SK-N-SH (cell line): ENCODE data around the gene MYL5. TPM values are rescaled to one million over a fixed set of nuclear protein-coding genes. Genes with fewer than 3 reads are reported as not detected.

Experiments used
- CTCF ChIA-PET: fragments of 300-600, 350-600 bp; formaldehyde crosslinking; extraction: SDS; loops from one replicate; lab custom pipeline; 2021; lab: Yijun Ruan, JAX
- POLR2A ChIA-PET: fragments of 350-600 bp; sonication (Branson Sonifier 250); formaldehyde crosslinking; extraction: SDS; loops from one replicate; lab custom pipeline; 2020; ENCODE audit warnings: antibody characterized with exemption, inconsistent platforms; lab: Yijun Ruan, JAX
- DNase-seq: peaks from one replicate; pipeline ENCODE4 v3.0.0; 2012
- H2AFZ ChIP-seq: fragments of 200-600 bp; sonication (generic); 2 replicates; pipeline ENCODE4 v1.8.1; 2016; ENCODE audit warnings: antibody characterized with exemption, mild to moderate bottlenecking, low read depth
- H3F3A ChIP-seq: fragments of 200-600 bp; sonication (generic); replicated peaks from 2 replicates; pipeline ENCODE3; 2016; ENCODE audit warnings: antibody characterized with exemption, mild to moderate bottlenecking; ENCODE audit not compliant: insufficient read depth
- H3K27ac ChIP-seq, 2 experiments: fragments of 200-500 bp in 1 of 2; fragments of 200-600 bp in 1 of 2; sonication (Bioruptor generic) in 1 of 2; sonication (generic), shearing (Covaris generic) in 1 of 2; 2 replicates each; pipeline versions ENCODE4 v1.5.1 to v1.6.1; 2014 to 2016; ENCODE audit warnings: low read depth in 2 of 2, inconsistent platforms in 1 of 2, low read length in 1 of 2, mild to moderate bottlenecking in 1 of 2, mixed read lengths in 1 of 2
- H3K27me3 ChIP-seq: fragments of 200-600 bp; sonication (generic), shearing (Covaris generic); 2 replicates; pipeline ENCODE4 v1.6.1; 2016; ENCODE audit warnings: mixed run types; ENCODE audit not compliant: insufficient read depth
- H3K36me3 ChIP-seq, 2 experiments: fragments of 200-500 bp in 1 of 2; fragments of 200-600 bp in 1 of 2; sonication (Bioruptor generic) in 1 of 2; sonication (generic) in 1 of 2; replicated peaks in 1 of 2; 2 replicates each; pipeline versions ENCODE3 to v1.5.1; 2014 to 2016; ENCODE audit warnings: low read length in 1 of 2, mild to moderate bottlenecking in 1 of 2; ENCODE audit not compliant: insufficient read depth in 2 of 2, control insufficient read depth in 1 of 2
- H3K4me1 ChIP-seq, 2 experiments: fragments of 200-500 bp in 1 of 2; fragments of 200-600 bp in 1 of 2; sonication (Bioruptor generic) in 1 of 2; sonication (generic), shearing (Covaris generic) in 1 of 2; 2 replicates each; pipeline versions ENCODE4 v1.5.1 to v1.6.1; 2014 to 2016; ENCODE audit warnings: low read depth in 1 of 2, low read length in 1 of 2, mixed run types in 1 of 2; ENCODE audit not compliant: insufficient read depth in 2 of 2, control insufficient read depth in 1 of 2
- H3K4me2 ChIP-seq: fragments of 200-600 bp; sonication (generic), shearing (Covaris generic); 2 replicates; pipeline ENCODE4 v1.6.1; 2017; ENCODE audit warnings: mixed run types
- H3K4me3 ChIP-seq, 2 experiments: fragments of 200-500 bp in 1 of 2; fragments of 200-600 bp in 1 of 2; sonication (Bioruptor generic) in 1 of 2; sonication (generic), shearing (Covaris generic) in 1 of 2; 2 replicates each; pipeline versions ENCODE4 v1.5.1 to v1.8.1; 2014 to 2016; ENCODE audit warnings: low read depth in 2 of 2, inconsistent platforms in 1 of 2, low read length in 1 of 2, mild to moderate bottlenecking in 1 of 2, mixed read lengths in 1 of 2, moderate library complexity in 1 of 2
- H3K79me2 ChIP-seq: fragments of 200-600 bp; sonication (generic); 2 replicates; pipeline ENCODE4 v1.8.1; 2017; ENCODE audit warnings: mild to moderate bottlenecking; ENCODE audit not compliant: insufficient read depth
- H3K9ac ChIP-seq: fragments of 200-600 bp; sonication (generic); 2 replicates; pipeline ENCODE4 v1.6.1; 2017; ENCODE audit warnings: mixed run types
- H3K9me2 ChIP-seq: fragments of 200-600 bp; sonication (generic); 2 replicates; pipeline ENCODE4 v1.6.1; 2017; ENCODE audit warnings: mixed run types
- H3K9me3 ChIP-seq: fragments of 200-600 bp; sonication (generic); 2 replicates; pipeline ENCODE4 v1.6.1; 2017; ENCODE audit warnings: mixed run types, mild to moderate bottlenecking, moderate library complexity
- H4K20me1 ChIP-seq: fragments of 200-600 bp; sonication (generic); 2 replicates; pipeline ENCODE4 v1.6.1; 2017; ENCODE audit warnings: mild to moderate bottlenecking, mixed run types; ENCODE audit not compliant: insufficient read depth
- ELF1 ChIP-seq: IDR thresholded peaks from 2 replicates; pipeline ENCODE4 v1.4.0; 2012
- FOSL2 ChIP-seq: IDR thresholded peaks from 2 replicates; pipeline ENCODE4 v1.4.0; 2012; ENCODE audit warnings: low read depth, mild to moderate bottlenecking, moderate library complexity, borderline replicate concordance
- FOXM1 ChIP-seq: IDR thresholded peaks from 2 replicates; pipeline ENCODE4 v1.4.0; 2012; ENCODE audit warnings: low read depth, mild to moderate bottlenecking
- GATA2 ChIP-seq: sonication (generic); formaldehyde crosslinking; IDR thresholded peaks from 2 replicates; pipeline ENCODE4 v1.5.0; 2020; ENCODE audit warnings: mild to moderate bottlenecking, missing genetic modification reagents
- JUND ChIP-seq: IDR thresholded peaks from 2 replicates; pipeline ENCODE4 v1.4.0; 2012
- MEF2A ChIP-seq: IDR thresholded peaks from 2 replicates; pipeline ENCODE4 v1.4.0; 2012; ENCODE audit warnings: low read depth, borderline replicate concordance
- NFIC ChIP-seq: IDR thresholded peaks from 2 replicates; pipeline ENCODE4 v1.4.0; 2012; ENCODE audit warnings: borderline replicate concordance
- NRF1 ChIP-seq: IDR thresholded peaks from 2 replicates; pipeline ENCODE4 v1.6.1; 2012; ENCODE audit warnings: low read depth, mild to moderate bottlenecking, low read length
- RXRA ChIP-seq: IDR thresholded peaks from 2 replicates; pipeline ENCODE4 v1.4.0; 2012; ENCODE audit warnings: low read depth, mild to moderate bottlenecking, borderline replicate concordance
- TEAD4 ChIP-seq: IDR thresholded peaks from 2 replicates; pipeline ENCODE4 v1.4.0; 2012; ENCODE audit warnings: mild to moderate bottlenecking, borderline replicate concordance; ENCODE audit not compliant: insufficient read depth
- WGBS: methylation state at CpG from one replicate; pipeline ENCODE4 v1.1.6; 2017; ENCODE audit warnings: low lambda C conversion rate; 5-methylcytosine and 5-hydroxymethylcytosine counted together
- polyA plus RNA-seq, 3 experiments: library from polyadenylated mRNA; depleted of rRNA; stranded (reverse); fragments of >200 nt; gene quantifications; 2 replicates each; pipeline ENCODE4 v1.2.3, GENCODE V29; 2012
- TF ChIP-seq, protein P1 (sequence below): IDR thresholded peaks from 2 replicates; pipeline ENCODE4 v1.6.1; 2012; ENCODE audit warnings: mild to moderate bottlenecking, low read depth, low read length, moderate library complexity
- TF ChIP-seq, protein P2 (sequence below): IDR thresholded peaks from 2 replicates; pipeline ENCODE4 v1.4.0; 2012; ENCODE audit warnings: low read depth

MYL5 gene
- polyA plus RNA-seq, 1 of the 3 experiments (the other 2 are of a cell fraction), result 46.9 TPM

DNA sequence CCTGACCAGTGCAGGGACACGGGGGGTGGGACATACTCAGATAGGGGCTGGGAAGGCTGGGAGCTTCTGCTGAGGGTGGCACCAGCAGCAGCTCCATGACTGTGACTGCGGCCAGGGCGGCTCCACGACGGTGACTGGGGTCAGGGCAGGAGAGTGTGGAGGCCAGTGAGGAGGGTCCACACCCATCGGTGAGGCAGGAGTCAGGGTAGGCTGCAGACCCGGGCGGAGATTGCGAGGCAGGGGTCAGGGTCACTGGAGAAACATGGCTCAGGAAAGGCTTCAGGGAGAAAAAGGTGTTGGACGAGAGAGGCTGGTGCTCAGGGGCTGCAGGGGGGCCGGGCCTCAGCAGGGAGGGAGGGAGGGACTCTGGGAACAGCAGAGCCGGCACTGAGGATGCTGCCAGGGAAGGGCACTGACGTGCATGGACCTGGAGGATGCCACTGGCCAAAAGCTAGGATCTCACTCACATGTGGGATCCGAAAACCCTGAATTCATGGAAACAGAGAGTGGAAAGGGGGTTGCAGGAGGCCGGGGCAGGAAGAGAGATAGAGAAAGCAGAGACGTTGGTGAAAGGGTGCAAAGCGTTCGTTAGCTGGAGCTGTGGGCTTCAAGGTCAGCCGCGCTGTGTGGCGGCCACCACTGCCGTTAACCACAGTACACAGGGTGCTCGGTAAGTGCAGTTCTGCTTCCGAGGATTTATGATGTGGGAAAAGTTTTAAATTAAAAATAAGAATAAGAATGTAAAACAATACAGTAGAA lies 22.3 kb upstream of the MYL5 start:
- Histone ChIP-seq H3K4me1 (peaks cover 0 to 9% of the 10 kb centered on the region in 2 experiments; a peak in 1 of 4 replicates), H3K4me2 (no peak overlapping the region), H3K9me2 (no peaks in the 10 kb centered on the region), H3K4me3 (no peak overlapping the region), H3K9me3 (no peaks in the 10 kb centered on the region), H3K36me3 (no peaks in the 10 kb centered on the region), H4K20me1 (no peaks in the 10 kb centered on the region), H3F3A (no peaks in the 10 kb centered on the region), H3K27me3 (peaks cover 13% of the 10 kb centered on the region; the same call in 1 of the 2 replicates), H3K79me2 (no peaks in the 10 kb centered on the region), H3K27ac (no peak overlapping the region), H2AFZ (no peak overlapping the region), H3K9ac (no peak overlapping the region)
- TF ChIP-seq, protein P1, sequence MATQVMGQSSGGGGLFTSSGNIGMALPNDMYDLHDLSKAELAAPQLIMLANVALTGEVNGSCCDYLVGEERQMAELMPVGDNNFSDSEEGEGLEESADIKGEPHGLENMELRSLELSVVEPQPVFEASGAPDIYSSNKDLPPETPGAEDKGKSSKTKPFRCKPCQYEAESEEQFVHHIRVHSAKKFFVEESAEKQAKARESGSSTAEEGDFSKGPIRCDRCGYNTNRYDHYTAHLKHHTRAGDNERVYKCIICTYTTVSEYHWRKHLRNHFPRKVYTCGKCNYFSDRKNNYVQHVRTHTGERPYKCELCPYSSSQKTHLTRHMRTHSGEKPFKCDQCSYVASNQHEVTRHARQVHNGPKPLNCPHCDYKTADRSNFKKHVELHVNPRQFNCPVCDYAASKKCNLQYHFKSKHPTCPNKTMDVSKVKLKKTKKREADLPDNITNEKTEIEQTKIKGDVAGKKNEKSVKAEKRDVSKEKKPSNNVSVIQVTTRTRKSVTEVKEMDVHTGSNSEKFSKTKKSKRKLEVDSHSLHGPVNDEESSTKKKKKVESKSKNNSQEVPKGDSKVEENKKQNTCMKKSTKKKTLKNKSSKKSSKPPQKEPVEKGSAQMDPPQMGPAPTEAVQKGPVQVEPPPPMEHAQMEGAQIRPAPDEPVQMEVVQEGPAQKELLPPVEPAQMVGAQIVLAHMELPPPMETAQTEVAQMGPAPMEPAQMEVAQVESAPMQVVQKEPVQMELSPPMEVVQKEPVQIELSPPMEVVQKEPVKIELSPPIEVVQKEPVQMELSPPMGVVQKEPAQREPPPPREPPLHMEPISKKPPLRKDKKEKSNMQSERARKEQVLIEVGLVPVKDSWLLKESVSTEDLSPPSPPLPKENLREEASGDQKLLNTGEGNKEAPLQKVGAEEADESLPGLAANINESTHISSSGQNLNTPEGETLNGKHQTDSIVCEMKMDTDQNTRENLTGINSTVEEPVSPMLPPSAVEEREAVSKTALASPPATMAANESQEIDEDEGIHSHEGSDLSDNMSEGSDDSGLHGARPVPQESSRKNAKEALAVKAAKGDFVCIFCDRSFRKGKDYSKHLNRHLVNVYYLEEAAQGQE, result no peak
- TF ChIP-seq, protein P2, sequence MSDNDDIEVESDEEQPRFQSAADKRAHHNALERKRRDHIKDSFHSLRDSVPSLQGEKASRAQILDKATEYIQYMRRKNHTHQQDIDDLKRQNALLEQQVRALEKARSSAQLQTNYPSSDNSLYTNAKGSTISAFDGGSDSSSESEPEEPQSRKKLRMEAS, result no peak
- TF ChIP-seq RXRA (no peak), JUND (no peak), GATA2 (no peak)
- DNase-seq, result no peak
- WGBS, result 54% methylated on average over 22 of the region's 24 CpGs
- ChIA-PET CTCF (interaction anchor here (0.9 to 1.6 kb wide), 3 partner anchors 12 to 49 kb away, joined by 3 to 5 read pairs (median 3); no protein-coding TSS in a partner anchor), POLR2A (no interaction called here)

DNA sequence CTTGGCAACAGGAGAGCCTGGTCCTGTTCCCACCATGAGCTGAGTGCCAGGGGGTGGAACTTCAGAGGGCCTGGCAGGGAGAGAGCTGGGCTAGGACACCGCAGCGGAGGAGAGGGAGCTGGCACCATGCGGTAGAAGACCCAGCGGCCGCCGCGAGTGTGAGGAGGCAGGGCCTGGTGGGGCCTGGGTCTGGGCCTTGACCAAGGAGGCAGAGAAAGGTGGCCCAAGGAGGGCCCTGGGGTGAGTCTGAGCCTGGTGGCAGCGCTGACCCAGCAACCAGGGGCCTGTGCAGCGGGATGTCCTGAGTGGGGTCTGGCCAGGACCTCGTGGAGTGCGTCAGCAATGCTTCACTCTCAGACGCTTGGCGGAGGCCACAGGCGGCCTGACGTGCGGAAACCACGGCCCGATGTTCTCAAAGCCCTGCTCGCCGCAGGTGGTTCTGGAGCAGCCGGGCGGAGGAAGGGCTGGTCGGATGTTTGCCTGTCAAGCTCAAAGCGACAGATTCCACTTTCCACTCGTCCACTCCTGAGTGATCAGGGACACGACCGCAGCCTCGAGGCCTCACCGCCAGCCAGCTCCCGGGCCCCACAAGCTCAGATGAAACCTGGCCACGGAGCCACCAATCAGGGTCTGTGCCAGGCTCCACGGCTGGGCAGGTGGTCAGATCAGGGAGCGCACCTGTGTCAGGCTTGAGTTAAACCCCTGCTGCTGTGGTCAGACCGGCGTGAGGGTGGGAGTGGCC lies 21.1 kb upstream of the MYL5 start:
- H3K79me2 ChIP-seq, result no peaks in the 10 kb centered on the region
- no peak overlapping the region for H3K4me3 ChIP-seq
- H3K9ac ChIP-seq, result no peak overlapping the region
- no peaks in the 10 kb centered on the region for H3K9me3 ChIP-seq
- H3F3A ChIP-seq, result no peaks in the 10 kb centered on the region
- H3K27ac ChIP-seq, result no peak overlapping the region
- H3K4me2 ChIP-seq, result no peak overlapping the region
- H3K4me1 ChIP-seq, result peaks cover 0 to 14% of the 10 kb centered on the region in 2 experiments; a peak in 1 of 4 replicates
- 64% methylated on average over 13 of the region's 35 CpGs for WGBS
- H4K20me1 ChIP-seq, result no peaks in the 10 kb centered on the region
- no peak overlapping the region for H2AFZ ChIP-seq
- DNase-seq, result no peak
- H3K9me2 ChIP-seq, result no peaks in the 10 kb centered on the region
- ChIA-PET POLR2A (no interaction called here), CTCF (interaction anchor here (0.6 to 1.6 kb wide), 3 partner anchors 11 to 534 kb away, joined by 3 to 5 read pairs (median 3); no protein-coding TSS in a partner anchor)
- no peaks in the 10 kb centered on the region for H3K36me3 ChIP-seq
- TF ChIP-seq FOXM1, result no peak
- TF ChIP-seq MEF2A, result no peak
- TF ChIP-seq NFIC, result no peak
- TF ChIP-seq, protein P1, result no peak
- TF ChIP-seq NRF1, result no peak
- TF ChIP-seq FOSL2, result no peak
- no peak for TF ChIP-seq TEAD4
- no peak for TF ChIP-seq ELF1
- peaks cover 13% of the 10 kb centered on the region; the same call in 1 of the 2 replicates for H3K27me3 ChIP-seq
